ENCODE measurements around the gene GID8. TPM values are rescaled to one million over a fixed set of nuclear protein-coding genes. Genes with fewer than 3 reads are reported as not detected.

Gene GID8
- total and polyA plus RNA-seq, 9 of the 15 experiments (the other 6 are each of a cell fraction or from before 2014, with no cell fraction given): 7.5 to 31.6 (median 22.2) TPM

- H3K4me2 ChIP-seq (ENCODE audit: insufficient read depth, low read length): no peak overlapping the region
- 9% methylated on average over 8 of the region's 16 CpGs for WGBS (ENCODE audit: insufficient coverage, low coverage, missing lambda C conversion rate)
- in situ Hi-C loops (cut with MboI) (no loop called here), intact Hi-C loops (cut with micrococcal nuclease) (no loop called here)
- no peaks in the 10 kb centered on the region for H3K9me3 ChIP-seq (replicated peaks; ENCODE audit: control insufficient read depth, insufficient read depth, low read depth, low read length)
- POLR2A ChIA-PET: interaction anchor here (0.6 kb wide), 2 partner anchors 26 to 48 kb away, joined by 3 read pairs; no protein-coding TSS in a partner anchor
- ATAC-seq: no peak
- peaks cover 47 to 91% of the 10 kb centered on the region in 2 experiments for H3K27me3 ChIP-seq (ENCODE audit: control insufficient read depth in 2 of 2, insufficient read depth in 2 of 2, low read length in 2 of 2)
- no peaks in the 10 kb centered on the region for H3K79me2 ChIP-seq (ENCODE audit: control insufficient read depth, insufficient read depth, low read length)
- no peak for DNase-seq (ENCODE audit: extremely low read depth in 1 of 4, low spot score in 3 of 4)
- no peak overlapping the region for H3K4me3 ChIP-seq
- peaks cover 0 to 53% of the 10 kb centered on the region in 2 experiments; a peak in 3 of 5 replicates for H3K4me1 ChIP-seq (replicated peaks in 1 of 2; ENCODE audit: control insufficient read depth in 2 of 2, insufficient read depth in 2 of 2, low read length in 2 of 2)
- peaks cover 11% of the 10 kb centered on the region; the same call in 1 of the 2 replicates for H4K20me1 ChIP-seq (replicated peaks; ENCODE audit: control insufficient read depth, insufficient read depth, low read length)
- no TSS peak for BruUV-seq (replicated peaks)
- H3K36me3 ChIP-seq (ENCODE audit: control insufficient read depth, insufficient read depth, low read length): no peaks in the 10 kb centered on the region
- no peak overlapping the region for H3K27ac ChIP-seq (ENCODE audit: extremely low read depth, low read depth, low read length)
- no peak for FAIRE-seq
- no peaks in the 10 kb centered on the region for H3K9me1 ChIP-seq (ENCODE audit: control insufficient read depth, insufficient read depth, low read length)
- H3K9ac ChIP-seq (ENCODE audit: insufficient read depth in 1 of 2, low read depth in 2 of 2, low read length in 2 of 2): no peak overlapping the region
- CTCF ChIA-PET (ENCODE audit: low intra/inter-chr PET ratio): no interaction called here
- no peak overlapping the region for H2AFZ ChIP-seq (ENCODE audit: low read depth, low read length)
- no peak for TF ChIP-seq PRDM10 (IDR thresholded peaks at IDR 0.05; ENCODE audit: partially characterized antibody)
- no peak for TF ChIP-seq ZBTB26 (CRISPR knock-in tag; IDR thresholded peaks at IDR 0.05)
- no peak for TF ChIP-seq PRPF4 (IDR thresholded peaks at IDR 0.05; ENCODE audit: insufficient read depth, low read depth, low read length, poor library complexity, severe bottlenecking)
- no peak for TF ChIP-seq ZBTB1 (CRISPR knock-in tag; IDR thresholded peaks at IDR 0.05; ENCODE audit: borderline replicate concordance, low read depth)
- TF ChIP-seq TEAD1 (CRISPR knock-in tag; IDR thresholded peaks at IDR 0.05): no peak
- no peak for TF ChIP-seq PHB2 (IDR thresholded peaks at IDR 0.05; ENCODE audit: low read depth)
- no peak for TF ChIP-seq ELK1 (CRISPR knock-in tag; IDR thresholded peaks at IDR 0.05)
- TF ChIP-seq ZNF253 (CRISPR knock-in tag; conservative IDR thresholded peaks at IDR 0.05): no peak
- no peak for TF ChIP-seq JUND (IDR thresholded peaks at IDR 0.05; ENCODE audit: borderline replicate concordance, low read depth, low read length)
- no peak for TF ChIP-seq JUND (tag; IDR thresholded peaks at IDR 0.05; ENCODE audit: borderline replicate concordance, low read depth, low read length)
- no peak for TF ChIP-seq BDP1 (IDR thresholded peaks at IDR 0.05; ENCODE audit: insufficient read depth, insufficient read length)
- TF ChIP-seq SIX5 (IDR thresholded peaks at IDR 0.05; ENCODE audit: borderline replicate concordance in 1 of 2, insufficient read depth in 1 of 2, low read depth in 1 of 2, low read length in 2 of 2): no peak
- no peak for TF ChIP-seq GATA2 (CRISPR knock-in tag; IDR thresholded peaks at IDR 0.05)
- TF ChIP-seq IFI16 (CRISPR knock-in tag; IDR thresholded peaks at IDR 0.05): no peak
- TF ChIP-seq NR4A1 (CRISPR knock-in tag; IDR thresholded peaks at IDR 0.05): no peak
- no peak for TF ChIP-seq NR4A1 (tag; IDR thresholded peaks at IDR 0.05)
- TF ChIP-seq POLR3A (IDR thresholded peaks at IDR 0.05; ENCODE audit: borderline replicate concordance, extremely low read depth, insufficient read depth, insufficient read length): no peak
- no peak for TF ChIP-seq RBM17 (IDR thresholded peaks at IDR 0.05; ENCODE audit: borderline replicate concordance, low read depth, low read length)
These were observed 38.9 kb downstream of the GID8 start for GRCh38 chr20:62976886-62977285.
